NB4 (cell line): ENCODE data around the gene PHACTR1.

Experiments used
- POLR2A ChIP-seq: IDR thresholded peaks from 2 replicates; pipeline ENCODE4 v1.6.1; 2011; ENCODE audit warnings: mild to moderate bottlenecking; ENCODE audit not compliant: insufficient read length; ENCODE audit errors: extremely low read depth
- TF ChIP-seq, protein P1 (sequence below): IDR thresholded peaks from one replicate; pipeline ENCODE4 v1.5.1; 2012; ENCODE audit warnings: low read depth, low read length
- TF ChIP-seq, protein P2 (sequence below): IDR thresholded peaks from 2 replicates; pipeline ENCODE4 v1.6.1; 2011; ENCODE audit warnings: low read depth, low read length

DNA sequence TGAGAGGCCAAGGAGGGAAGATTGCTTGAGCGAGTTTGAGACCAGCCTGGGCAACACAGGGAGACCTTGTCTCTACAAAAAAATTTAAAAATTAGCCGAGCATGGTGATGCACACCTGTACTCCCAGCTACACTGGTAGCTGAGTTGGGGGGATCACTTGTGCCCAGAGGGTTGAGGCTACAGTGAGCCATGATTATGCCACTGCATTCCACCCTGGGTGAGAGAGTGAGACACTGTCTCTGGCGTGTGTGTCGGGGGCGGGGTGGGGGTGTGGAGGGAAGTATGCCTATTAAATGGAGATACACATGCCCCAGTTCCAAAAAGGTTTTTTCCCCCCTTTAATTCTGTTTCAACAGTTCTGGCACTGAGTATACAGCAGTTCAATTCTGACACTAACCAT, 388.6 kb downstream of the PHACTR1 start:
- TF ChIP-seq POLR2A: no peak
- TF ChIP-seq, protein P1, sequence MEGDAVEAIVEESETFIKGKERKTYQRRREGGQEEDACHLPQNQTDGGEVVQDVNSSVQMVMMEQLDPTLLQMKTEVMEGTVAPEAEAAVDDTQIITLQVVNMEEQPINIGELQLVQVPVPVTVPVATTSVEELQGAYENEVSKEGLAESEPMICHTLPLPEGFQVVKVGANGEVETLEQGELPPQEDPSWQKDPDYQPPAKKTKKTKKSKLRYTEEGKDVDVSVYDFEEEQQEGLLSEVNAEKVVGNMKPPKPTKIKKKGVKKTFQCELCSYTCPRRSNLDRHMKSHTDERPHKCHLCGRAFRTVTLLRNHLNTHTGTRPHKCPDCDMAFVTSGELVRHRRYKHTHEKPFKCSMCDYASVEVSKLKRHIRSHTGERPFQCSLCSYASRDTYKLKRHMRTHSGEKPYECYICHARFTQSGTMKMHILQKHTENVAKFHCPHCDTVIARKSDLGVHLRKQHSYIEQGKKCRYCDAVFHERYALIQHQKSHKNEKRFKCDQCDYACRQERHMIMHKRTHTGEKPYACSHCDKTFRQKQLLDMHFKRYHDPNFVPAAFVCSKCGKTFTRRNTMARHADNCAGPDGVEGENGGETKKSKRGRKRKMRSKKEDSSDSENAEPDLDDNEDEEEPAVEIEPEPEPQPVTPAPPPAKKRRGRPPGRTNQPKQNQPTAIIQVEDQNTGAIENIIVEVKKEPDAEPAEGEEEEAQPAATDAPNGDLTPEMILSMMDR: no peak
- TF ChIP-seq, protein P2, sequence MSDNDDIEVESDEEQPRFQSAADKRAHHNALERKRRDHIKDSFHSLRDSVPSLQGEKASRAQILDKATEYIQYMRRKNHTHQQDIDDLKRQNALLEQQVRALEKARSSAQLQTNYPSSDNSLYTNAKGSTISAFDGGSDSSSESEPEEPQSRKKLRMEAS: no peak
